Inflammatory macrophage treated with lipopolysaccharide for 1 hour (primary cell): ENCODE measurements around the gene SLC19A2.
A peak's percentile ranks its signal among the peaks of the same experiment; 100 is the strongest.
"Not testable (repeated sequence)": the region's sequence is repeated elsewhere in the genome, so short reads cannot be mapped to it uniquely, and the experiment has no call there.

Experiments used
- DNase-seq, 2 donors: peaks; one replicate each; pipeline ENCODE4 v3.0.0-alpha.2; 2020 to 2022

Gene SLC19A2

GRCh38 chr1:169508432-169509338, 22.9 kb upstream of the SLC19A2 start:
- no peak for DNase-seq

GRCh38 chr1:169507413-169507812, 21.7 kb upstream of the SLC19A2 start:
- DNase-seq: no peak

GRCh38 chr1:169503601-169504000, 17.9 kb upstream of the SLC19A2 start:
- not testable (repeated sequence) for DNase-seq

- DNase-seq: no peak
Observed at GRCh38 chr1:169499807-169500206, 14.1 kb upstream of the SLC19A2 start.

GRCh38 chr1:169497317-169497716, 11.6 kb upstream of the SLC19A2 start:
- no peak for DNase-seq

GRCh38 chr1:169495916-169496315, 10.2 kb upstream of the SLC19A2 start:
- no peak for DNase-seq

GRCh38 chr1:169495046-169495775, 9.5 kb upstream of the SLC19A2 start:
- peak; percentile 17 to 55 for DNase-seq

GRCh38 chr1:169494343-169494742, 8.6 kb upstream of the SLC19A2 start:
- no peak for DNase-seq

GRCh38 chr1:169493251-169493650, 7.5 kb upstream of the SLC19A2 start:
- no peak for DNase-seq

- no peak for DNase-seq
Observed at GRCh38 chr1:169491845-169492281, 6.1 kb upstream of the SLC19A2 start.

GRCh38 chr1:169488157-169488556, 2.4 kb upstream of the SLC19A2 start:
- DNase-seq: no peak

- DNase-seq: no peak
Observed at GRCh38 chr1:169487561-169487960, 1.8 kb upstream of the SLC19A2 start.

GRCh38 chr1:169487133-169487532, 1.4 kb upstream of the SLC19A2 start:
- no peak for DNase-seq

- DNase-seq: no peak
Observed at GRCh38 chr1:169486281-169487051, 722 bp upstream of the SLC19A2 start.

GRCh38 chr1:169484683-169485430, 887 bp downstream of the SLC19A2 start:
- DNase-seq: peak; percentile 28 to 53

GRCh38 chr1:169484101-169484500, 1.6 kb downstream of the SLC19A2 start:
- no peak for DNase-seq

GRCh38 chr1:169483500-169483966, 2.2 kb downstream of the SLC19A2 start:
- no peak for DNase-seq

- DNase-seq: no peak
Observed at GRCh38 chr1:169479363-169480066, 6.2 kb downstream of the SLC19A2 start.

GRCh38 chr1:169478094-169478672, 7.6 kb downstream of the SLC19A2 start:
- DNase-seq: no peak

GRCh38 chr1:169475806-169476387, 9.8 kb downstream of the SLC19A2 start:
- no peak for DNase-seq
